ENCODE measurements around the gene DNLZ.

- TF ChIP-seq CTCF (conservative IDR thresholded peaks at IDR 0.05; ENCODE audit: low read length) (no peak), EZH2phosphoT487 (IDR thresholded peaks at IDR 0.05; ENCODE audit: borderline replicate concordance, low read depth, low read length) (no peak)
Measured at GRCh38 chr9:136381966-136382513, 18.5 kb upstream of the DNLZ start.
